ENCODE measurements around the gene CLDN17. TPM values are rescaled to one million over a fixed set of nuclear protein-coding genes. Genes with fewer than 3 reads are reported as not detected.

The CLDN17 gene
- total and polyA plus RNA-seq, 2 of the 4 experiments (the other 2 are of a cell fraction) = not detected

DNA sequence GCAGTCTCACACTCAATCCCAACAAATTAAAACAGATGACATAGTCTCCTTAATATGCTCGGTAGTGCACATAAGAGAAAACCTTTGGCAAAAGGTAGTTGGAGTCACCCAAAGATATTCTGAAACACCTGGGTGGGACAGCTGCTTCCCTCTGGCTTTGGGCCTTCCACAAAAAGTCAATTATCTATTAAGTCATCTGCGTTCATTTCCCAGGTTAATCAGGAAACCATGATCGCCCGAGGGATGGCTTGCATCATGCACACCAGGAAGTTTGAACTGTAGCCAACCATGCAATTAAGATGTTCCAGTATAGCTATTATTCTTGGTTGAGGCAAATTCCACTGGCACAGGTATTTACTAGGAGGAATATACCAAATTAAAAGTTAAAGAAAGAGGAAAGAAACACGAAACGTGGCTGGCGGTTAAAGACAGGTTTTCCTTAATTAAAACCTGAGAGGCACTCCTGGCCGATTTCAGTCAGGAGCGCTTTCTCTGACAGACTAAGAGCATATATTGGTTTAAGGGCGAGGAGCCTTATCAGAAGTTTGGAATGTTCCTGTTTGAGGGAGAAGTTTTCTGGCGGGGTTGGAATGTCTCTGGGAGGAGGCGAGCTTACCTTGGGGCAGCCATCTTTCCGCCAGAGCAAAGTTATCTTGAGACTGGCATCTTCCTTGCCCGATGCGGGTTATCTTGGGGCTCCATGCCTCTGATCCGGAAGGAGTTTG is 19.9 kb downstream of the CLDN17 start:
- H2AK9ac ChIP-seq (replicated peaks; ENCODE audit: low read depth, low read length, poor library complexity) = peak overlapping the region; percentile 37
- ATAC-seq (ENCODE audit: low read depth) (no peak), DNase-seq (no peak)
- no peak overlapping the region for H2AK5ac ChIP-seq (ENCODE audit: low read depth, low read length)
- in situ Hi-C loops (cut with MboI; ENCODE audit: low sequenced_read_pairs) (no loop called here), intact Hi-C loops (cut with micrococcal nuclease) (no loop called here), dilution Hi-C loops (cut with HindIII; ENCODE audit: low sequenced_read_pairs, unreplicated experiment) (no loop called here)
- no peak overlapping the region for H3K23ac ChIP-seq (ENCODE audit: low read depth, low read length)
- no TSS peak for BruUV-seq (replicated peaks)
- H3K27ac ChIP-seq (ENCODE audit: insufficient read depth, low read length) = no peak overlapping the region
- H4K20me1 ChIP-seq (ENCODE audit: insufficient read depth, low read length) = no peaks in the 10 kb centered on the region
- TF ChIP-seq RCOR1 (IDR thresholded peaks at IDR 0.05; ENCODE audit: insufficient replicate concordance, low read length) (no peak), CHD1 (IDR thresholded peaks at IDR 0.05; ENCODE audit: low read depth, low read length) (no peak), MAZ (IDR thresholded peaks at IDR 0.05; ENCODE audit: borderline replicate concordance, low read depth, low read length) (no peak), RFX5 (IDR thresholded peaks at IDR 0.05; ENCODE audit: low read depth, low read length) (no peak), MXI1 (IDR thresholded peaks at IDR 0.05; ENCODE audit: borderline replicate concordance, low read depth, low read length) (no peak), RAD21 (IDR thresholded peaks at IDR 0.05; ENCODE audit: low read length) (no peak), MAFK (IDR thresholded peaks at IDR 0.05; ENCODE audit: low read depth, low read length) (no peak)
- TF ChIP-seq, protein P1, sequence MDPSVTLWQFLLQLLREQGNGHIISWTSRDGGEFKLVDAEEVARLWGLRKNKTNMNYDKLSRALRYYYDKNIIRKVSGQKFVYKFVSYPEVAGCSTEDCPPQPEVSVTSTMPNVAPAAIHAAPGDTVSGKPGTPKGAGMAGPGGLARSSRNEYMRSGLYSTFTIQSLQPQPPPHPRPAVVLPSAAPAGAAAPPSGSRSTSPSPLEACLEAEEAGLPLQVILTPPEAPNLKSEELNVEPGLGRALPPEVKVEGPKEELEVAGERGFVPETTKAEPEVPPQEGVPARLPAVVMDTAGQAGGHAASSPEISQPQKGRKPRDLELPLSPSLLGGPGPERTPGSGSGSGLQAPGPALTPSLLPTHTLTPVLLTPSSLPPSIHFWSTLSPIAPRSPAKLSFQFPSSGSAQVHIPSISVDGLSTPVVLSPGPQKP (IDR thresholded peaks at IDR 0.05; ENCODE audit: borderline replicate concordance, low read depth, low read length) = no peak
- TF ChIP-seq, protein P2, sequence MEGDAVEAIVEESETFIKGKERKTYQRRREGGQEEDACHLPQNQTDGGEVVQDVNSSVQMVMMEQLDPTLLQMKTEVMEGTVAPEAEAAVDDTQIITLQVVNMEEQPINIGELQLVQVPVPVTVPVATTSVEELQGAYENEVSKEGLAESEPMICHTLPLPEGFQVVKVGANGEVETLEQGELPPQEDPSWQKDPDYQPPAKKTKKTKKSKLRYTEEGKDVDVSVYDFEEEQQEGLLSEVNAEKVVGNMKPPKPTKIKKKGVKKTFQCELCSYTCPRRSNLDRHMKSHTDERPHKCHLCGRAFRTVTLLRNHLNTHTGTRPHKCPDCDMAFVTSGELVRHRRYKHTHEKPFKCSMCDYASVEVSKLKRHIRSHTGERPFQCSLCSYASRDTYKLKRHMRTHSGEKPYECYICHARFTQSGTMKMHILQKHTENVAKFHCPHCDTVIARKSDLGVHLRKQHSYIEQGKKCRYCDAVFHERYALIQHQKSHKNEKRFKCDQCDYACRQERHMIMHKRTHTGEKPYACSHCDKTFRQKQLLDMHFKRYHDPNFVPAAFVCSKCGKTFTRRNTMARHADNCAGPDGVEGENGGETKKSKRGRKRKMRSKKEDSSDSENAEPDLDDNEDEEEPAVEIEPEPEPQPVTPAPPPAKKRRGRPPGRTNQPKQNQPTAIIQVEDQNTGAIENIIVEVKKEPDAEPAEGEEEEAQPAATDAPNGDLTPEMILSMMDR (conservative IDR thresholded peaks at IDR 0.05; ENCODE audit: low read depth, low read length) = no peak
- TF ChIP-seq, protein P3, sequence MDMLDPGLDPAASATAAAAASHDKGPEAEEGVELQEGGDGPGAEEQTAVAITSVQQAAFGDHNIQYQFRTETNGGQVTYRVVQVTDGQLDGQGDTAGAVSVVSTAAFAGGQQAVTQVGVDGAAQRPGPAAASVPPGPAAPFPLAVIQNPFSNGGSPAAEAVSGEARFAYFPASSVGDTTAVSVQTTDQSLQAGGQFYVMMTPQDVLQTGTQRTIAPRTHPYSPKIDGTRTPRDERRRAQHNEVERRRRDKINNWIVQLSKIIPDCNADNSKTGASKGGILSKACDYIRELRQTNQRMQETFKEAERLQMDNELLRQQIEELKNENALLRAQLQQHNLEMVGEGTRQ (IDR thresholded peaks at IDR 0.05; ENCODE audit: low read depth, low read length) = no peak
- H3K36me3 ChIP-seq (ENCODE audit: control insufficient read depth, insufficient read depth, low read length) = no peaks in the 10 kb centered on the region
- H2BK5ac ChIP-seq (ENCODE audit: low read depth, low read length, poor library complexity, severe bottlenecking) = no peak overlapping the region
- no peak overlapping the region for H4K5ac ChIP-seq (ENCODE audit: low read depth, low read length)
- no peak overlapping the region for H4K8ac ChIP-seq (ENCODE audit: low read depth in 2 of 2, low read length in 2 of 2)
- H3K9ac ChIP-seq (ENCODE audit: low read depth, low read length) = no peak overlapping the region
- POLR2A ChIA-PET (ENCODE audit: unreplicated experiment) = no interaction called here
- H3K56ac ChIP-seq (ENCODE audit: extremely low read depth, insufficient read depth, low read length) = no peak overlapping the region
- H2BK20ac ChIP-seq (ENCODE audit: low read depth, low read length) = no peak overlapping the region
- 60% methylated on average over 3 of the region's 16 CpGs; no CpG with 5 or more reads in 1 of the 2 experiments for WGBS, 2 experiments (ENCODE audit: extremely low coverage in 2 of 2, insufficient read length in 1 of 2)
- no peak overlapping the region for H3K4ac ChIP-seq (ENCODE audit: low read depth, low read length)
- H3K4me2 ChIP-seq (ENCODE audit: low read depth, low read length) = no peak overlapping the region
- H3K9me1 ChIP-seq (ENCODE audit: insufficient read depth, low read length) = no peaks in the 10 kb centered on the region
- H2BK120ac ChIP-seq (ENCODE audit: low read depth, low read length) = no peak overlapping the region
- H4K91ac ChIP-seq (ENCODE audit: insufficient read depth, low read depth, low read length) = no peak overlapping the region
- no peak overlapping the region for H3K4me3 ChIP-seq (ENCODE audit: insufficient read depth, low read depth, low read length)
- no peaks in the 10 kb centered on the region for H3K79me1 ChIP-seq (ENCODE audit: low read depth in 1 of 2, low read length in 2 of 2)
- no peaks in the 10 kb centered on the region for H3K4me1 ChIP-seq (ENCODE audit: control insufficient read depth, insufficient read depth, low read length)
- CTCF ChIA-PET = no interaction called here
- peaks cover 8% of the 10 kb centered on the region; the same call in 1 of the 2 replicates for H3K9me3 ChIP-seq (ENCODE audit: control insufficient read depth, insufficient read depth, low read length)
- no peaks in the 10 kb centered on the region for H3K27me3 ChIP-seq (ENCODE audit: control insufficient read depth, insufficient read depth, low read length)
- H2BK15ac ChIP-seq (ENCODE audit: low read depth, low read length) = no peak overlapping the region
- no peak overlapping the region for H2AFZ ChIP-seq (replicated peaks; ENCODE audit: low read length, poor library complexity)
- no peak overlapping the region for H3K14ac ChIP-seq (replicated peaks; ENCODE audit: low read depth, low read length)
- no peak overlapping the region for H3K18ac ChIP-seq (ENCODE audit: low read depth, low read length)
